Measurements from ENCODE around the gene POMT1.

The POMT1 gene

DNA sequence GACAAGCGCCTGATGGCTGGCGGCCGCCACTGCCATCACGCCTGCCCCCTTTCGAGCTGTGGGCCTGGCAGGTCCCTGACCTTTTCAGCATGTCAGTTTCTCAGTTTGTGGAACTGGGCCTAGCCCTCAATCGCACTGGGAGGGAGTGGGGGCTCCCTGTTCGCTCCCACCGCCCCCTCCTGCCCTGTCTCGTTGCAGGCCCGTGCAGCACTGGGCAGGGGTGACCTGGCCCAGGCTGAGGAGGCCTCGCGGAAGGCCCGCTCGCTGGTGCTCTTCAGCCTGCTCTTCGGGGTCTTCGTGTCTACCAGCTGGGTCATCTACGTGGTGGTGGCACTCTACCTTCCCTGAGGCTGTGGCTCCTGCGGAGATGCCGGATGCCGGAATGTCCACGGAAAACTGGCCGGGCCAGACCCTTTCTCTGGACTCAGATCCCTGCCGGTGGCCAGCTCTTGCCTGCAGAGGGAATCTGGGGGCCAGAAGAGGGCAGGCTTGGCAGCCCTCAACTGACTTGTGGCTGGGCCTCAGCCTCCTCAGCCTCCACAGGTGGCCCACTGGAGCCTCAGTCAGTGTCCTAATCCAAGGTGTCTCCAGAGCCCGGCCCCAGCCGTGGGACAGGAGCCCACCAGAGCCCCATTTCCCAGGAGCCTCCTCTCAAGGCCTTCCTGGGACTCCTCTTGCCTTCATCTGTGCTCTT, 55.3 kb downstream of the POMT1 start:
- no peak for DNase-seq

DNA sequence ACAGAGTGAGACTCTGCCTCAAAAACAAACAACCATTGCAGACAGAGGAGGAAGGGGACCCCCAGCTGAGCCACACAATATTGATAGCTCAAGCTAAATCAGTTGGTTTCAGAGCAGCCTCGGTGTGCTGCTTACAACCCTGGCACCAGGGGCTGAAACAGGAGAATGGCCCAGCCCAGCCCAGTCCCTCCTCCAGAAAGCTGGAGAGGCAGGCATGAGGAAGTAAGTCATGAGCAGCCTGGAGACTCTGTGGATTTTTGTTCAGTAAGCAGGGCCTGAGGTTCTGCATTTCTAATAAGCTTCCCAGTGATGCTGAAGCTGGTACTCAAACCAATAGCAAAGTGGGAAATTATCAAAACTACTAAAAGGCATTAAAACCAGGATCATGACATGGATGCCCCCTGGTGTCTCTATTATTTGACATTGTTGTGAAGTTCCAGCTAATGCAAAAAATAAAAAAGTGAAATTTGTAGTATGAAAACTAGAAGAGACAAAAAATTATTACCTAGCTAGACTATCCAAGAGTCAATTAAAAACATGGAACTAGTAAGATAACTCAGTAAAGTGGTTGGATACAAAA, 56.8 kb downstream of the POMT1 start:
- no peak for DNase-seq

DNA sequence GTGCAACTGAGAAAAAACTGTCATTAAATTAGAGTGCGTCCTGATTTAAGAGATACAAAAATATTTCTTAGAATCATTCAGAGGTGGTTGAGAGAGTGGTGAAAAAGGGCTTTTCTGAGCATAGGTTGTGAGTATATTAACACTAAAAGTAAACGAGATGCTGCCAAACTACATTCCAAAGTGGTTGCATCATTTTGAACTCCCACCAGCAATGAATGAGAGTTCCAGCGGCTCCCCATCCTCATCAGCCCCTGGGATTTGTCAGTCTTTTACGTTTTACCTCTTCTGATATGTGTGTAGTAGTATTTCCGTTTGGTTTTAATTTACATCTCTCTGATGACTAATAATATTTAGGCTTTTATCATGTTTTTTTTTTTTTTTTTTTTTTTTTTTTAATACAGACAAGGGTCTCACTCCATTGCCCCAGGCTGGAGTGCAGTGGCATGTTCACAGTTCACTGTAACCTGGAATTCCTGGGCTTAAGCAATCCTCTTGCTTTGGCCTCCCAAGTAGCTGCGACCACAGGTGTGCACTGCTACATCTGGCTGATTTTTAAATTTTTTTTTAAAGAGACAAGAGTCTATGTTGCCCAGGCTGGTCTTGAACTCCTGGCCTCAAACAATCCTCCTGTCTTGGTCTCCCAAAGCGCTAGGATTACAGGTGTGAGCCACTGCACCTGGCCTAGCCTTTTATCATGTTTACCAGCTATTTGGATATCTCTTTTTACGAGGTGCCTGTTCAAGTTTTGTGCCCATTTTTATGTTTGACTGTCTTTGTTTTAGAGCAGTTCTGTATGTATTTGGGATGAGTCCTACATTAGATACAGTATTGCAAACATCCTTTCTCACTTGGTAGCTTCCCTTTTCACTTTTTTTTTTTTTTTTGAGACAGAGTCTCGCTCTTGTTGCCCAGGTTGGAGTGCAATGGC, 59.6 kb downstream of the POMT1 start:
- DNase-seq, result no peak

DNA sequence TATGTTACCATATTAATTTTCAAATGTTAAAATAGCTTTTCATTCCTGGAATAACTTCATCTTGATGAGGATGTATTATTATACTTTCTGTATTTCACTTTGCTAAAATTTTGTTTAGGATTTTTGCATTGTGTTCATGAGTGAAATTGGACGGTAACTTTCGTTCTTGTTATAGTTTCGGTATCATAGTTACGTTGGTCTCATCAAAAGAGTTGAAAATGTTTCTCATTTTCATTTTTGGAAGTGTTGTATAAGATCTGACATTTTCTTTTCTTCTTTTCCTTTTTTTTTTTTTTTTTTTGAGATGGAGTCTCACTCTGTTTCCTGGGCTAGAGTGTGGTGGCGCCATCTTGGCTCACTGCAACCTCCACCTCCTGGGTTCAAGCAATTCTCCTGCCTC, 62.7 kb downstream of the POMT1 start:
- no peak for DNase-seq

DNA sequence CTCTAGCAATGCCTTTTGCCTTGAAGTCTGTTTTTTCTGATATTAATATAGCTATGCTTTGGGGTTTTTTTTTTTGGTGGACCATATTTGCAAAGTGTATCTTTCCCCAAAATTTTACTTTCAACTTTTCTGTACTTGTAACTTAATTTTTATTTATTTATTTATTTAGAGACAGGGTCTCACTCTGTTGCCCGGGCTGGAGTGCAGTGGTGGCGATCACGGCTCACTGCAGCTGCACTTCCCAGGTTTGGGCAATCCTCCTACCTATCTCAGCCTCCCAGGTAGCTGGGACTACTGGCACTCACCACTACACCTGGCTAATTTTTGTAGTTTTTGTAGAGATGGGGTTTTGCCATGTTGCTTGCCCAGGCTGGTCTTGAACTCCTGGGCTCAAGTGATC, 63.4 kb downstream of the POMT1 start:
- no peak for DNase-seq

DNA sequence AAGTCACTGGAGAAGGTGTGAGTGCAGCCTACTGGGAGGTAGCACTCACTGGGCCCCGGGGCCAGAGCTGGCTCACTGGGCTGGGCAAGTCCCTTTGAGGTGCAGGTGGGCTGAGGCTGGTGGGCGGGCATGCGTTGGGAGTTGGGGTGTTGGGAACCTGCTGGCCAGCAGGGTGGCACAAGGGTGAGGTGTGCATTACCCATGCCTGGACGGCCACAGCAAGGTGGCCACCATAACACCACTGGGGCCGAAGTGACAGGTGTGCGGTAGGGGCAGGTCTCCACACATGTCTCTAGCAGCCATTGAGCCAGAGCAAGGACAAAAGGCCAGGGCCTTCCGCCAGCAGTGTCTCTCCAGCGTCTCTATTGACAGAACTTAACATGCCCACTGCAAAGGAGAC, 65.2 kb downstream of the POMT1 start:
- no peak for DNase-seq
